ENCODE measurements around the gene CBX2. TPM values are rescaled to one million over a fixed set of nuclear protein-coding genes. Genes with fewer than 3 reads are reported as not detected.

The CBX2 gene
- polyA plus RNA-seq, 2 of the 4 experiments (the other 2 are of a cell fraction): 7.4 to 16.4 TPM

DNA sequence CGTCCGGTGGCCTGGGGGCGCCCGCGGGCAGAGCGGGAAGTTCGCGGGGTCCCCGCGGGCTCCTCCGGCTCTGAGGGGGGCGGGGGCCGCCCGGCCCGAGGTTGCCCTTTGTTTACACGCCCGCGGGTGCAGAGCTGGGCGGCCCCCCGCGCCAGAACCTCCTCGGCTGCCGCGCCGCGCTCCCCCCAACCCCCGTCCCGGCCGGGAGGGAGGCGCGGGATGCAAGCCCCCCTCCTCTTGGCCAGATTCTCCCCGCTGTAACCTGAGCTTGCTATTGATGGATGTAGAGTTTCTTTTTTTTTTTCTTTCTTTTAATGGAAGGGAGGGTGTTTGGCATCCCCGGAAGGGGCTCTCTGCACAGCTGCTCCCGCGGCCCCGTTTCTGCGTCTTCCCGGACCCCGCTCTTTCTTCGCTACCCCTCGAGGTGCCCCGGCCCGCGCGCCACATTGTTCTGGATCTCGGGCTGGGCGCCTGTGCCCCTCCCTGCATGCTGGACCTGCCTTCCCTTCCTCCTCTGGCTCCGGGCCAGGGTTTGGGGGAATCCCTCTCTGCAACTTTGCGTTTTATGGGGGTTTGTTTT lies 646 bp downstream of the CBX2 start:
- peak overlapping the region; percentile 98 for H3K4me2 ChIP-seq
- peak overlapping the region; percentile 91 to 98 for H3K27ac ChIP-seq
- H3K4me3 ChIP-seq: peak overlapping the region; percentile 93
- DNase-seq (ENCODE audit: low read depth in 1 of 2, low spot score in 1 of 2) (no peak), FAIRE-seq (no peak), ATAC-seq (peak; percentile 1 to 16; a peak in 4 of 6 replicates)
- TF ChIP-seq POLR2AphosphoS2 (conservative IDR thresholded peaks at IDR 0.05; ENCODE audit: low read length) (no peak), CTCF (IDR thresholded peaks at IDR 0.05) (0 out of 3 replicates have a peak, but pooled peaks have one; percentile 23)
- 4% methylated on average over 30 of the region's 49 CpGs for WGBS (ENCODE audit: missing lambda C conversion rate)
- peaks cover 21% of the 10 kb centered on the region for H3K4me1 ChIP-seq
- H3K9me3 ChIP-seq: no peaks in the 10 kb centered on the region
- POLR2A ChIA-PET: interaction anchor here (0.6 to 2.6 kb wide), 2 partner anchors 18 to 33 kb away, joined by 3 to 8 read pairs; partner anchors contain the start of gene CBX8
- CTCF ChIA-PET: interaction anchor here (0.6 to 23.5 kb wide), 14 partner anchors 11 to 475 kb away, joined by 3 to 254 read pairs (median 4); partner anchors contain the start of genes CBX4 and CBX8

GRCh38 chr17:79779084-79779529 lies 1.2 kb downstream of the CBX2 start:
- H3K4me1 ChIP-seq: peaks cover 21% of the 10 kb centered on the region
- ChIA-PET POLR2A (interaction anchor here (2.6 kb wide), 1 partner anchor 18 kb away, joined by 8 read pairs; the partner anchor contains the start of gene CBX8), CTCF (interaction anchor here (0.7 to 23.5 kb wide), 11 partner anchors 10 to 474 kb away, joined by 3 to 254 read pairs (median 6); partner anchors contain the start of genes CBX4 and CBX8)
- FAIRE-seq (no peak), ATAC-seq (peak in 1 of 2 experiments; percentile 5; a peak in 1 of 6 replicates), DNase-seq (ENCODE audit: low read depth in 1 of 2, low spot score in 1 of 2) (no peak)
- peak overlapping the region; percentile 93 for H3K4me3 ChIP-seq
- H3K4me2 ChIP-seq: peak overlapping the region; percentile 98
- H3K9me3 ChIP-seq: no peaks in the 10 kb centered on the region
- 72% methylated on average over 17 of the region's 17 CpGs for WGBS (ENCODE audit: missing lambda C conversion rate)
- TF ChIP-seq CHD2 (IDR thresholded peaks at IDR 0.05; ENCODE audit: low read length, partially characterized antibody) (no peak), ESRRA (IDR thresholded peaks at IDR 0.05; ENCODE audit: borderline replicate concordance, low read length) (no peak), ZC3H11A (IDR thresholded peaks at IDR 0.05) (no peak), FOSL2 (IDR thresholded peaks at IDR 0.05) (no peak), FOSL2 (CRISPR knock-in tag; IDR thresholded peaks at IDR 0.05) (no peak), MAZ (IDR thresholded peaks at IDR 0.05; ENCODE audit: borderline replicate concordance, low read depth, low read length) (no peak), RFX5 (IDR thresholded peaks at IDR 0.05) (no peak), CBX8 (IDR thresholded peaks at IDR 0.05) (no peak), BHLHE40 (IDR thresholded peaks at IDR 0.05; ENCODE audit: low read depth, low read length) (no peak), HOXA7 (CRISPR knock-in tag; IDR thresholded peaks at IDR 0.05) (no peak)
- H3K27ac ChIP-seq: peak overlapping the region; percentile 91 to 98

GRCh38 chr17:79779661-79780365 lies 1.9 kb downstream of the CBX2 start:
- FAIRE-seq (no peak), ATAC-seq (no peak), DNase-seq (ENCODE audit: low read depth in 1 of 2, low spot score in 1 of 2) (no peak)
- Histone ChIP-seq H3K4me1 (peaks cover 21% of the 10 kb centered on the region), H3K4me3 (no peak overlapping the region), H3K27ac (no peak overlapping the region), H3K9me3 (no peaks in the 10 kb centered on the region), H3K4me2 (peak overlapping the region; percentile 98)
- ChIA-PET POLR2A (no interaction called here), CTCF (interaction anchor here (1.7 to 23.5 kb wide), 8 partner anchors 10 to 60 kb away, joined by 6 to 254 read pairs (median 9); partner anchors contain the start of genes CBX4 and CBX8)
- TF ChIP-seq CBX2 (IDR thresholded peaks at IDR 0.05; ENCODE audit: borderline replicate concordance, low read depth): no peak
- no peak for TF ChIP-seq JUNB (IDR thresholded peaks at IDR 0.05)
- no peak for TF ChIP-seq SMC3 (IDR thresholded peaks at IDR 0.05)
- no peak for TF ChIP-seq NFE2L2 (conservative IDR thresholded peaks at IDR 0.05; ENCODE audit: low read length)
- TF ChIP-seq GATA3 (IDR thresholded peaks at IDR 0.05; ENCODE audit: borderline replicate concordance): no peak
- no peak for TF ChIP-seq HEYL (CRISPR knock-in tag; IDR thresholded peaks at IDR 0.05)
- no peak for TF ChIP-seq KDM1A (IDR thresholded peaks at IDR 0.05; ENCODE audit: low read depth)
- TF ChIP-seq POLR2A (IDR thresholded peaks at IDR 0.05; ENCODE audit: low read length): no peak
- TF ChIP-seq RCOR1 (IDR thresholded peaks at IDR 0.05; ENCODE audit: low read depth, low read length): no peak
- TF ChIP-seq POLR2AphosphoS2 (conservative IDR thresholded peaks at IDR 0.05; ENCODE audit: low read length): no peak
- WGBS (ENCODE audit: missing lambda C conversion rate): 87% methylated on average over 10 of the region's 10 CpGs
